ENCODE results near the gene ZC4H2. TPM values are rescaled to one million over a fixed set of nuclear protein-coding genes. Genes with fewer than 3 reads are reported as not detected.

The ZC4H2 gene
- total RNA-seq, 1 donor from 2014 or later = 17.5 TPM

GRCh38 chrX:64867217-64867616 lies 109.0 kb downstream of the ZC4H2 start:
- no peak for TF ChIP-seq CTCF (IDR thresholded peaks at IDR 0.05)
- Mint-ChIP-seq H3K4me3 (ENCODE audit: unreplicated experiment) (no peak overlapping the region), H3K27ac (ENCODE audit: unreplicated experiment) (no peak overlapping the region), H3K36me3 (ENCODE audit: low read depth) (no peaks in the 10 kb centered on the region), H3K9me3 (ENCODE audit: low read depth) (peaks cover 30% of the 10 kb centered on the region), H3K27me3 (ENCODE audit: low read depth) (no peaks in the 10 kb centered on the region), H3K4me1 (ENCODE audit: low read depth) (no peaks in the 10 kb centered on the region)
- DNase-seq (ENCODE audit: low spot score) = no peak

Other genes starting within 250 kb of the ZC4H2 start
- gene ZC3H12B, start 58.4 kb upstream of the ZC4H2 start, total RNA-seq = 1.3 to 2.0 TPM (median 1.6 TPM) in 3 replicates